ENCODE data around the gene NEURL3. TPM values are rescaled to one million over a fixed set of nuclear protein-coding genes. Genes with fewer than 3 reads are reported as not detected.
"Not testable (repeated sequence)": the region's sequence is repeated elsewhere in the genome, so short reads cannot be mapped to it uniquely, and the experiment has no call there.

Gene NEURL3
- total RNA-seq = 0.27 TPM

- no peak for DNase-seq (ENCODE audit: low read depth in 2 of 3, low spot score in 2 of 3)
Measured at GRCh38 chr2:96505231-96505889, at the start of gene NEURL3. Gene NEURL3 (minus strand): TSS chr2:96505357. CDS start chr2:96505286, 71 bp downstream.

- peak; percentile 73 to 78 (median 76) for DNase-seq (ENCODE audit: low read depth in 2 of 3, low spot score in 2 of 3)
Measured at GRCh38 chr2:96554293-96555145, 49.4 kb upstream of the NEURL3 start.

GRCh38 chr2:96553957-96554292 lies 48.8 kb upstream of the NEURL3 start:
- not testable (repeated sequence) for DNase-seq (ENCODE audit: low read depth in 2 of 3, low spot score in 2 of 3)

GRCh38 chr2:96553176-96553956 lies 48.2 kb upstream of the NEURL3 start:
- no peak for DNase-seq (ENCODE audit: low read depth in 2 of 3, low spot score in 2 of 3)

GRCh38 chr2:96552315-96553175 lies 47.4 kb upstream of the NEURL3 start:
- no peak for DNase-seq (ENCODE audit: low read depth in 2 of 3, low spot score in 2 of 3)

GRCh38 chr2:96551605-96552314 lies 46.6 kb upstream of the NEURL3 start:
- DNase-seq (ENCODE audit: low read depth in 2 of 3, low spot score in 2 of 3) = no peak

GRCh38 chr2:96550787-96551604 lies 45.8 kb upstream of the NEURL3 start:
- DNase-seq (ENCODE audit: low read depth in 2 of 3, low spot score in 2 of 3) = no peak

- no peak for DNase-seq (ENCODE audit: low read depth in 2 of 3, low spot score in 2 of 3)
Measured at GRCh38 chr2:96549967-96550786, 45.0 kb upstream of the NEURL3 start.

GRCh38 chr2:96549466-96549785 lies 44.3 kb upstream of the NEURL3 start:
- no peak for DNase-seq (ENCODE audit: low read depth in 2 of 3, low spot score in 2 of 3)

- DNase-seq (ENCODE audit: low read depth in 2 of 3, low spot score in 2 of 3) = no peak
Measured at GRCh38 chr2:96548558-96549465, 43.7 kb upstream of the NEURL3 start.

- DNase-seq (ENCODE audit: low read depth in 2 of 3, low spot score in 2 of 3) = no peak
Measured at GRCh38 chr2:96547731-96548171, 42.6 kb upstream of the NEURL3 start.

- no peak for DNase-seq (ENCODE audit: low read depth in 2 of 3, low spot score in 2 of 3)
Measured at GRCh38 chr2:96547203-96547641, 42.1 kb upstream of the NEURL3 start.

GRCh38 chr2:96546797-96547196 lies 41.6 kb upstream of the NEURL3 start:
- DNase-seq (ENCODE audit: low read depth in 2 of 3, low spot score in 2 of 3) = no peak

- DNase-seq (ENCODE audit: low read depth in 2 of 3, low spot score in 2 of 3) = no peak
Measured at GRCh38 chr2:96546321-96546720, 41.2 kb upstream of the NEURL3 start.

GRCh38 chr2:96542357-96542977 lies 37.3 kb upstream of the NEURL3 start:
- DNase-seq (ENCODE audit: low read depth in 2 of 3, low spot score in 2 of 3) = no peak

GRCh38 chr2:96541398-96542152 lies 36.4 kb upstream of the NEURL3 start:
- DNase-seq (ENCODE audit: low read depth in 2 of 3, low spot score in 2 of 3) = no peak
